B cell (primary cell): Measurements from ENCODE around the gene UGGT1. TPM values are rescaled to one million over a fixed set of nuclear protein-coding genes. Genes with fewer than 3 reads are reported as not detected.

Source experiments
- ATAC-seq: fragments of 200-7000 bp; cut with Tn5 transposase; one replicate; pipeline ENCODE4 v1.10.0; 2021; ENCODE audit warnings: low read depth, mild to moderate bottlenecking, moderate number of reproducible peaks, moderate library complexity
- CTCF ChIA-PET: fragments of 350-600 bp; sonication (Branson Sonifier 250); formaldehyde crosslinking; loops from one replicate; lab custom pipeline; 2021; ENCODE audit warnings: antibody characterized with exemption, inconsistent platforms; lab: Charles Lee
- POLR2A ChIA-PET: fragments of 350-600 bp; sonication (Branson Sonifier 250); formaldehyde crosslinking; loops from one replicate; lab custom pipeline; 2021; ENCODE audit warnings: antibody characterized with exemption; lab: Charles Lee
- DNase-seq: peaks from one replicate; pipeline ENCODE4 v3.0.0; 2013
- H2AFZ ChIP-seq: 2 replicates; pipeline ENCODE4 v1.6.1; 2012; ENCODE audit warnings: mild to moderate bottlenecking, low read depth, low read length; ENCODE audit not compliant: insufficient read depth, poor library complexity, severe bottlenecking
- H3K27ac ChIP-seq, 2 donors: 1 replicate in 1 of 2; 2 replicates in 1 of 2; pipeline ENCODE4 v1.5.1; 2012 to 2013; ENCODE audit warnings: low read length in 2 of 2, mild to moderate bottlenecking in 2 of 2, moderate library complexity in 1 of 2
- H3K27me3 ChIP-seq, 4 experiments: fragments of 200-600 bp in 1 of 4; sonication (generic) in 1 of 4; replicated peaks in 1 of 4; 1 replicate in 2 of 4; 2 replicates in 2 of 4; pipeline versions ENCODE4 v1.6.1 to v1.7.0; 2013 to 2016; ENCODE audit warnings: low read length in 3 of 4, mild to moderate bottlenecking in 2 of 4, mixed read lengths in 1 of 4, moderate library complexity in 1 of 4; ENCODE audit not compliant: insufficient read depth in 4 of 4, control insufficient read depth in 3 of 4; ENCODE audit errors: control extremely low read depth in 1 of 4
- H3K36me3 ChIP-seq, 2 experiments: replicated peaks in 1 of 2; 1 replicate in 1 of 2; 2 replicates in 1 of 2; pipeline versions ENCODE4 v1.6.1 to v1.7.1; 2013; ENCODE audit warnings: low read length in 1 of 2; ENCODE audit not compliant: insufficient read depth in 2 of 2, control insufficient read depth in 1 of 2; ENCODE audit errors: control extremely low read depth in 1 of 2, extremely low read depth in 1 of 2
- H3K4me1 ChIP-seq, 2 donors: fragments of 200-600 bp in 1 of 2; sonication (generic) in 1 of 2; 1 replicate in 1 of 2; 2 replicates in 1 of 2; pipeline versions ENCODE4 v1.5.1 to v1.6.1; 2013 to 2017; ENCODE audit warnings: low read length in 2 of 2; ENCODE audit not compliant: control insufficient read depth in 2 of 2, insufficient read depth in 2 of 2
- H3K4me2 ChIP-seq: replicated peaks from 2 replicates; pipeline ENCODE3; 2012; ENCODE audit warnings: mild to moderate bottlenecking, low read depth, low read length; ENCODE audit not compliant: poor library complexity, severe bottlenecking
- H3K4me3 ChIP-seq, 5 experiments: fragments of 200-600 bp in 1 of 5; sonication (generic) in 1 of 5; 1 replicate in 3 of 5; 2 replicates in 2 of 5; pipeline versions ENCODE4 v1.5.1 to v1.7.0; 2011 to 2016; ENCODE audit warnings: low read length in 4 of 5, mild to moderate bottlenecking in 4 of 5, low read depth in 2 of 5, control low read depth in 1 of 5, moderate library complexity in 1 of 5; ENCODE audit not compliant: insufficient read depth in 1 of 5; ENCODE audit errors: control extremely low read depth in 1 of 5, extremely low read depth in 1 of 5
- H3K79me2 ChIP-seq: fragments of 200-600 bp; sonication (generic); one replicate; pipeline ENCODE4 v1.6.0; 2016; ENCODE audit warnings: low read length; ENCODE audit not compliant: control insufficient read depth, insufficient read depth
- H3K9ac ChIP-seq: fragments of 200-600 bp; sonication (generic); 2 replicates; pipeline ENCODE4 v1.6.1; 2017; ENCODE audit warnings: mild to moderate bottlenecking, low read length, moderate library complexity
- H3K9me3 ChIP-seq, 3 donors: one replicate each; pipeline versions ENCODE4 v1.6.1 to v1.7.1; 2013; ENCODE audit warnings: low read length in 2 of 3; ENCODE audit not compliant: control insufficient read depth in 2 of 3, insufficient read depth in 1 of 3; ENCODE audit errors: control extremely low read depth in 1 of 3
- H4K20me1 ChIP-seq: 2 replicates; pipeline ENCODE4 v1.6.0; 2012; ENCODE audit warnings: mild to moderate bottlenecking, low read length; ENCODE audit not compliant: insufficient read depth, control insufficient read depth, poor library complexity, severe bottlenecking
- H3K27ac Mint-ChIP-seq: one replicate; pipeline ENCODE4 v1.8.0; 2021; ENCODE audit warnings: mixed read lengths
- H3K27me3 Mint-ChIP-seq: one replicate; pipeline ENCODE4 v1.8.0; 2021; ENCODE audit warnings: mixed read lengths
- H3K4me1 Mint-ChIP-seq: one replicate; pipeline ENCODE4 v1.8.0; 2021; ENCODE audit warnings: mixed read lengths
- H3K4me3 Mint-ChIP-seq: one replicate; pipeline ENCODE4 v1.8.0; 2021; ENCODE audit warnings: mixed read lengths
- H3K9me3 Mint-ChIP-seq: one replicate; pipeline ENCODE4 v1.8.0; 2022; ENCODE audit warnings: mixed read lengths; ENCODE audit not compliant: insufficient read depth
- CTCF ChIP-seq: fragments of 200-600 bp; IDR thresholded peaks from one replicate; pipeline ENCODE4 v1.8.0; 2022; ENCODE audit warnings: antibody characterized with exemption, mild to moderate bottlenecking
- EZH2 ChIP-seq: IDR thresholded peaks from 2 replicates; pipeline ENCODE4 v1.6.1; 2012; ENCODE audit warnings: borderline replicate concordance, low read depth, mild to moderate bottlenecking, moderate library complexity, low read length; ENCODE audit not compliant: insufficient read depth, poor library complexity, severe bottlenecking
- WGBS: methylation state at CpG from one replicate; pipeline ENCODE4 v1.1.5; 2013; ENCODE audit warnings: missing lambda C conversion rate; ENCODE audit not compliant: insufficient coverage; 5-methylcytosine and 5-hydroxymethylcytosine counted together
- intact Hi-C: fragments of 100-400 bp; cut with micrococcal nuclease; formaldehyde crosslinking; loops from one replicate; pipeline ENCODE4 v1.10.0; 2022
- polyA plus RNA-seq: library from polyadenylated mRNA; depleted of rRNA; stranded (reverse); fragments of >200 nt; gene quantifications from 2 replicates; pipeline ENCODE4 v1.2.3, GENCODE V29; 2012
- total RNA-seq, 2 donors: library from RNA; stranded (reverse); fragments of 120-200 nt in 1 of 2; gene quantifications; 1 replicate in 1 of 2; 2 replicates in 1 of 2; pipeline versions ENCODE4 v1.2.3 to v1.2.4, GENCODE V29; 2013 to 2022

The UGGT1 gene
- total and polyA plus RNA-seq, 2 donors (not counting 1 experiment from before 2014, with no cell fraction given) = 8.5 to 44.1 TPM

DNA sequence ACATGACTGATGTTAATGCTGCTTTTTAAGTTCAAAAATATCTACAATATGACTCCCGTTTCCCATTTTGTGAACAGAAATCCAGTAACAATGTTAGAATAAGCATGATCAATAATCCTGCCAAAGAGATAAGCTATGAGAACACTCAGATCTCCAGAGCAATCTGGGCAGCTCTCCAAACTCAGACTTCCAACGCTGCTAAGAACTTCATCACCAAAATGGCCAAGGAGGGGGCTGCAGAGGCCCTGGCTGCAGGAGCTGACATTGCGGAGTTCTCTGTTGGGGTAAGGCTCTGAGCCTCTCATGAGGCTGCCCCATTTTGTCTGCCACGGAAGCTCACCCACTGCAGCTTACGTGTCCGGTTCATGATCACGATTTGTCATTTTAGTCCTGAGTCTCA, 68.4 kb downstream of the UGGT1 start:
- Histone ChIP-seq H3K4me1 (no peaks in the 10 kb centered on the region), H3K9me3 (no peaks in the 10 kb centered on the region), H3K27me3 (no peaks in the 10 kb centered on the region), H3K4me2 (no peak overlapping the region), H3K27ac (no peak overlapping the region), H3K9ac (no peak overlapping the region), H3K79me2 (no peaks in the 10 kb centered on the region), H3K36me3 (peaks cover 0 to 69% of the 10 kb centered on the region in 2 experiments), H4K20me1 (no peaks in the 10 kb centered on the region), H2AFZ (no peak overlapping the region), H3K4me3 (no peak overlapping the region)
- 100% methylated on average over 5 of the region's 7 CpGs for WGBS
- intact Hi-C loops = no loop called here
- Mint-ChIP-seq H3K4me1 (peaks cover 5% of the 10 kb centered on the region), H3K27me3 (no peaks in the 10 kb centered on the region), H3K4me3 (no peak overlapping the region), H3K9me3 (no peaks in the 10 kb centered on the region), H3K27ac (no peak overlapping the region)
- no peak for ATAC-seq
- TF ChIP-seq CTCF (no peak), EZH2 (no peak)
- ChIA-PET POLR2A (no interaction called here), CTCF (no interaction called here)
- DNase-seq = no peak

DNA sequence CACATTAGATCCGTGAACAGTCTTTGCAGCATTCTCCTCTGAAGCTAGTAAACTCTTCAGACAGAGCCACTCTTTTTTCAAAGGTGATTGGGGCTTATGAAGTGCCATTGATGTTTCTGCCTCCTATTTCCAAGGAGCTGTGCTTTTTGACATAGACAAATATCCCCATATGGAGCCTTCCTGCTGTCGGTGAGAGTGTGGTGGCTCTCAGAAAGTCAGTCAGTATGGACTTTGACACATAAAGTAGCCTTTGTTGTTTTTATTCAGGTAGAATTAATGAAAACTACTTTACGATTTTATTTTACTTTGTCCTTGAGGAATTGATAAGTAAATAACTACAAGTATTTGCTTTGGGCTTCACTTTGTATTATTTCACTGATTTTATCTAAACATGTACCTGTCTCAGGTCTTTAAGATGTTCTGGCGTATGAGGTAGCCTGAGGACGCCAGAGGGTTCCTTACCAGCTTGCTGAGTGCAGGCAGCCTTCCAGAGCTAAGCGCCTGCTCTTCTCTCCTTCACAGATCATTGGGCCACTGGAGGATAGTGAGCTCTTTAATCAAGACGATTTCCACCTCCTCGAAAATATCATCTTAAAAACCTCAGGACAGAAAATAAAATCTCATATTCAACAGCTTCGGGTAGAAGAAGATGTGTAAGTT, 69.7 kb downstream of the UGGT1 start:
- H3K4me3 Mint-ChIP-seq = no peak overlapping the region
- H3K4me1 ChIP-seq = no peaks in the 10 kb centered on the region
- H3K79me2 ChIP-seq = no peaks in the 10 kb centered on the region
- WGBS = 100% methylated on average over 3 of the region's 9 CpGs
- H4K20me1 ChIP-seq = no peaks in the 10 kb centered on the region
- no peak overlapping the region for H3K4me2 ChIP-seq
- H3K4me1 Mint-ChIP-seq = no peaks in the 10 kb centered on the region
- DNase-seq = no peak
- H3K9me3 ChIP-seq = no peaks in the 10 kb centered on the region
- no peak overlapping the region for H3K9ac ChIP-seq
- ChIA-PET POLR2A (no interaction called here), CTCF (no interaction called here)
- H3K27me3 Mint-ChIP-seq = no peaks in the 10 kb centered on the region
- H3K27ac Mint-ChIP-seq = no peak overlapping the region
- no peak for TF ChIP-seq CTCF
- TF ChIP-seq EZH2 = no peak
- no peak overlapping the region for H3K4me3 ChIP-seq
- H3K9me3 Mint-ChIP-seq = no peaks in the 10 kb centered on the region
- no peak overlapping the region for H3K27ac ChIP-seq
- ATAC-seq = no peak
- H2AFZ ChIP-seq = no peak overlapping the region
- intact Hi-C loops = no loop called here
- H3K27me3 ChIP-seq = no peaks in the 10 kb centered on the region
- peaks cover 0 to 71% of the 10 kb centered on the region in 2 experiments for H3K36me3 ChIP-seq
